ENCODE results near the gene DMKN. TPM values are rescaled to one million over a fixed set of nuclear protein-coding genes. Genes with fewer than 3 reads are reported as not detected.
"Not testable (repeated sequence)": the region's sequence is repeated elsewhere in the genome, so short reads cannot be mapped to it uniquely, and the experiment has no call there.

Gene DMKN
- total RNA-seq, 1 donor from 2014 or later: 26.5 TPM

DNA sequence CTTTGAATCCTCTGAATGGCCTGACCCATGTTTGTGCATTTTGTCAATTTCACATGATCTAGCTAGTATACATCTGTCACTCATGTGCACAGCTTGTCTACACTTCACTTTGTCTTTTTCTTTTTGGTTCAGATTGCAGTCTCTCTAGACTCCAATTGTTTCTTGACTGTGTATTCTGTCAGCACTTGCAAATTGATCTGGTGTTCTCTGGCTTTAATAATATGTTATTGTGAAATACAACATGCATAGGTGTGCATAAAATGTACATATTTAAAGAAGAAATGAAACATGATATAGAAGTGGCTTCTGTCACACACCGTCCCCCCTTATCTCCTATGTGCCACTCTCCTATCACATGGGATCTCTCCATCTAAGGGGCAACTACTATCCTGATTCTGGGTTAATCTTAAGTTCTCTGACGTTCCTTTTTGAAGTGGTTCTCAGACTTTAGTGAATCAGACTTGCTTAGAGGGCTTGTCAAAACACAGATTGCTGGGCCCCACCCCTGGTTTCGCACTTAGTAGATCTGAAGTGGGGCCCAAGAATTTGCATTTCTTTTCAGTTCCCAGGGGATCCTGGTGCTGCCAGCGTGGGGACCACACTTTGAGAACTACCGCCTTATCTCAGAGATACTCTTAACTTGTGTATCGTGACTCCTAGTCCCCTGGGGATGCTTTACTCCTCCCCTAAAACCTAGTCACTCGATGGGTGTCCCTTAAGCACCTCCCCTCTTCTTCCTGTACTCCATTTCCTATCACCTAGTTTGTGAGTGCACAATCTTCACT is 29.0 kb downstream of the DMKN start:
- no peak for ATAC-seq
- intact Hi-C loops (cut with DNase I): no loop called here
- no peak for DNase-seq (ENCODE audit: low spot score)

DNA sequence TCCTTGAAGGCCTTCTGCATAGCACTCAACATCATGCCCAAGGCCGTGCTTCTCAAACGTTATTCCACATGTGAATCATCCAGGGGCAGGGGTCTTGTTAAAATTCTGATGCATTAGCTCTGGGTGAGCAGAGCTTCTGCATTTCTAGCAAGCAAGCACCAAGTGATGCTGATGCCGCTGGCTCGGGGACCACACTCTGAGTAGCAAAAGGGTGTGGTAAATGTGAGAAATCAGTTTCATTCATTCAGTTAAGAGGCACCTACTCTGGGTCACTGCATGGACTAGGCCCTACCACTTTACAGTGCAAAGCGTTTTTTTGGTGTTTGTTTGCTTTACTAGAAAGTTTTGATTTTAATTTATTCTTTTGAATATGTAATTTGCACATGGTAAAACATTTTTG is 30.4 kb downstream of the DMKN start:
- ATAC-seq: no peak
- intact Hi-C loops (cut with DNase I): no loop called here
- no peak for DNase-seq (ENCODE audit: low spot score)

DNA sequence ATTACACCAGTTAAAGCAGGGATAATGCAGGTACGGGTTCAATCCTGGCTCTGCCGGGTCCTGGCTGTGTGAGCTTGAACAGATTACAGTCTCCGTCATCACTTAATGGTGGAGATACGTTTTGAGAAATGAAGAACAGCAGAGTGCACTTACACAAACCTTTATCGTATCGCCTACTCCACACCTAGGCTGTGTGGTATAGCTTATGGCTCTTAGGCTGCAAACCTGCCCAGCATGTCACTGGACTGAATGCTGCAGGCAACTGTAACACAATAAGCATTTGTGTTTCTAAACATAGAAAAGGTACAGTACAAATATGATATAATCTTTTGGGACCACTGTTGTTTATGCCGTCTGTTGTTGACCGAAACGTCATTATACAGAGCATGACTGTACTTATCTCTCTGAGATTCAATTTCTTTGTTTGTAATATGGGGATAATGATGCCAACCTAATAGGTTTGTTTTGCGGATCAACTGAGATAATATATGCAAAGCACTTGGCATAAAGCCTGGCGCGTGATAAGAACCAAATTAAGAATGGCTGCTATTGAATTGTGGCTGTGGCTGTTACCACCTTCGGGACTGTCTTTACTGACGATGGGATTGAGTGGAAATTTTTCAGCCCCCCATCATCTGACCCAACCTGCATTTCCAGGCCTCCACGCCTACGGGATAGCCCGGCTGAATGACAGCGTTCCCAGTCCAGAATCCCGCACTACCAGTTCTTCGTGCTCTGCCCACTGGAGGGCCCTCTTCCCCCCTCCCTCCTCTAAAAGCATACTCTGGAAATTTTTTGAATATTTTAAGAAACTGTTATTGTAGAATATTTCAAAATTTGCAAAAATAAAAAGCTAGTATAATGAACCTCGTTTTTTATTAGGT is 34.4 kb downstream of the DMKN start:
- DNase-seq (ENCODE audit: low spot score): no peak
- no peak for ATAC-seq
- intact Hi-C loops (cut with DNase I): no loop called here

DNA sequence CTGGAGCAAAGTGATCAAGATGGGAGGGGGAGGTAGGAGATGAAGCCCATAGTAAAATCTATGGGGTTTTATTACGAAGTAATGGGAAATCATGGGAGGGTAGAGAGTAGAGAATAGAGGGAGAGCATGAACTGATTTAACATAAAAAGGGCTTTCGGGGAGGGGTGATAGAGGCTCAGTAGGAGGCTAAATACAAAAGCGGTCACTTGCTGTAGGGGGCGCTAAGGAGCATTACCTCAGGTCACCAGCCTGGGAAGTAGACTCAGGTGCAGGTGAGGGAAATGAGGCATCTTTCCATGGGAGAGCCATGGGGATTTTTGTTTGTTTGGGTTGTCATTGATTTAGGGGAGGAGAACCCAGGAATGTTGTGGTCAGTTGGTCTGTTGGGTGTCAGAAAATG is 37.3 kb downstream of the DMKN start:
- DNase-seq (ENCODE audit: low spot score) (no peak), ATAC-seq (no peak)

DNA sequence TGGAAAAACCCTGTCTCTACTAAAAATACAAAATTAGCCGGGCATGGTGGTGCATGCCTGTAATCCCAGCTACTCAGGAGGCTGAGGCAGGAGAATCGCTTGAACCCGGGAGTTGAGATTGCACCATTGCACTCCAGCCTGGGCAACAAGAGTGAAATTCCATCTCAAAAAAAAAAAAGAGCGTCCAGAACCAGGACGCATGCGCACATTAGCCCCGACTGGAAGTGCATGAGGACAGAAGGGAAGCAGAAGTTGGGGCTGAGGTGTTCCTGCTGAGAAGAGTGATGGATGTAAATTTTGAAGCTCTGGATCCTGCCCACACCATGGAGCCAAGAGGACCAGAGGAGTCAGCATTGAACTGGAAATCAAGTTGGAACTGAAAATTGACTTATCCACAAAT is 38.9 kb downstream of the DMKN start:
- ATAC-seq; DNase-seq (ENCODE audit: low spot score); intact Hi-C loops (cut with DNase I): not testable (repeated sequence)

More for the DNA sequence above, 37.3 kb downstream of the DMKN start:
- intact Hi-C loops (cut with DNase I): no loop called here

DNA sequence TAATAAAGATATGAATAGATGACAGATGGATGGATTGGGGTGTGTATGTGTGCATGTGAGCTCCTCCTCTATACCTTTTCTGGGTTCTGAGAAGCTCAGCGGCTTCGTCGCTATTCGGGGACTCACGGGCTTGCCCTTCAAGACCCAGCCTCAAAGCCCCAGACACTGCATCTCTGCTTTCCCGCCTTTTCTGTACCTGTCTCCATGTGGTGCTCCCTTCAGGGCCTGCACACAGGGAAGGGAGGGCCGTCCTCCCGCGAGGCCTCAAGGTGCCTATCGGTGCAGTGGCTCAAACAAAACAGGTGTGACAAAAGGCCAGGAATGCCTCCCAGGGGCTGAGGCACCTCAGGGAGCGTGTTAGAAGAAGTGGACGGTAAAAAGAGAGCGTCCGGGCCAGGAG is 39.3 kb downstream of the DMKN start:
- intact Hi-C loops (cut with DNase I): no loop called here
- ATAC-seq (no peak), DNase-seq (ENCODE audit: low spot score) (no peak)

DNA sequence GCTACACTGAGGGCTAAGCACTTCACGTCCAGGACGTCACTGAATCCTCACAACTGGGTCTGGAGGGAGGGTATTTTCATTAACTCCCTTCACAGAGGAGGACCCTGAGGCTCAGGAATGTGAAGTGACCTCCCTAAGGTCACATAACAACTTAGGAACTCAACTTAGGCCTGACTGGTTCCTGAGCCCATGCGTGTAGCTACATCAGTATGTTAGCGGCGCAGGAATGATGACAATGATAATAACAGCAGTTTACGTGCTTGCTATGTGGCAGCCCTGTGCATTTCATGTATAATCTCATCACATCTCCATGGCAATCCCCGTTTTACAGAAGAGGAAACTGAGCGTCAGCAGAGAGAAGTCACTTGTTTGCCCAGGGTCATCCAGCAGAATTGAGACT is 41.5 kb downstream of the DMKN start:
- DNase-seq (ENCODE audit: low spot score) (no peak), ATAC-seq (no peak)
- intact Hi-C loops (cut with DNase I): no loop called here

DNA sequence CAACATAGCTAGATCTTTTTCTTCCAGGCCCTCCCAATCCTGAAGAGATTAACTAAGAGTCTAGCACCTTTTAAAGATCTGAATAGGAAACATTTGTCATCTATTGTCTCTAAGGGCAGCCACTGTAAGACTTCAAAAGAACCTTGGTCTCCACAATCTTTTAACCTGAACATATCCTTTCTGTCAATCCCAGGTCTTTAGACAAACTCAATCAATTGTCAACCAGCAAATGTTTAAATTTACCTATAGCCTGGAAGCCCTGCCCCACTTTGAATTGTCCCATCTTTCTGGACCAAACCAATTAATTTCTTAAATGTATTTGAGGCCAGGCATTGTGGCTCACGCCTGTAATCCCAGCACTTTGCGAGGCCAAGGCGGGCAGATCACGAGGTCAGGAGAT is 42.4 kb downstream of the DMKN start:
- ATAC-seq; intact Hi-C loops (cut with DNase I): not testable (repeated sequence)

DNA sequence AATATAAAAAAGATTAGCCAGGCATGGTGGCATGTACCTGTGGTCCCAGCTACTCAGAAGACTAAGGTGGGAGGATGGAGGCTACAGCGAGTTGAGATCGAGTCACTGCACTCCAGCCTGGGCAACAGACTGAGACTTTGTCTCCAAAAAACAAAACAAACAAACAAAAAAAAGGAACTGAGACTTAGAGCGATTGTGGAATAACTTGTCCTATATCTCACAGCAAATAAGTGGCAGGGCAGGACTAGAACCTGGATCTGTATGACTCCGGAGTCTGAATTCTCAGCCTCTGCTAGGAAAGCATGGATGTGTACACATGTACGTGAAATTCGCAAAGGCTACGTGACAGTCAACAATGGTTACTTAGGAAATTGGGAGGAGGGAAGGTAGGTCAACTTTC is 43.3 kb downstream of the DMKN start:
- DNase-seq (ENCODE audit: low spot score) (no peak), ATAC-seq (no peak)
- intact Hi-C loops (cut with DNase I): no loop called here

More for the DNA sequence above, 42.4 kb downstream of the DMKN start:
- DNase-seq (ENCODE audit: low spot score): not testable (repeated sequence)

DNA sequence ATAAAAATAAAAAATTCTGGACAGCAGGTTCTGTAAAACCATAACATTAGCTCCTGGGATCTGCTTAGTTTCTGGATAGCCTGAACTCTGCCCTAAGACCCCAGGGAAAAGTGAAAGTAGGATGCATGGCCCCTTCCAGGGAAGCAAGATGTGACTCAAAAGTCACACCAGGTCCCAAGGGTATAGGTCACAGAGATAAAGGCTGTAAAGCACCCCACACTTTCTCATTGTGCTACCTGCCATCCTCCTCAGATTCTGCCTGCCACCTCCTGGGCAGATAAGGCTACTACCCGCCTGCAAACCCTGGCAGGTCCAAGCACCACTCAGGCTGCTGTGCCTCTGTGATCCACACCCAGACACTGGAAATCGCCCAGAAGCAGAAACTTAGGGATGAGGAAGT is 44.8 kb downstream of the DMKN start:
- ATAC-seq (peak; percentile 62), DNase-seq (ENCODE audit: low spot score) (no peak)
- intact Hi-C loops (cut with DNase I): no loop called here

DNA sequence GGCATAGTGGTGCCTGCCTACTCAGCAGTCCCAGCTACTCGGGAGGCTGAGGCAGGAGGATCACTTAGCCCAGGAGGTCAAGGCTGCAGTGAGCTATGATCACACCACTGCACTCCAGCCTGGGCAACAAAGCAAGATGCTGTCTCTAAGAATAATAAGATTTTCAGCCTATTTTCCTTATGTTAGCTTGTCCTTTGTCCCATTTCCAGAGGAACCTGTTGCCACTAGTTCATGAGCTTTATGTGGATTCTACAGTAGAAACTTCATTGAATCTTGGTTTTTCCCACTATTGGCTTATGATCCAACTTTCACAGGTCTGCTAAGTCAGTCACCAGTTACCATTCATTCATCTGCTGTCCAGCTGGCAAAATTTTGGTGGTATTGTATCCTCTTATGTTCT is 47.2 kb downstream of the DMKN start:
- intact Hi-C loops (cut with DNase I): no loop called here
- no peak for DNase-seq (ENCODE audit: low spot score)
- no peak for ATAC-seq

DNA sequence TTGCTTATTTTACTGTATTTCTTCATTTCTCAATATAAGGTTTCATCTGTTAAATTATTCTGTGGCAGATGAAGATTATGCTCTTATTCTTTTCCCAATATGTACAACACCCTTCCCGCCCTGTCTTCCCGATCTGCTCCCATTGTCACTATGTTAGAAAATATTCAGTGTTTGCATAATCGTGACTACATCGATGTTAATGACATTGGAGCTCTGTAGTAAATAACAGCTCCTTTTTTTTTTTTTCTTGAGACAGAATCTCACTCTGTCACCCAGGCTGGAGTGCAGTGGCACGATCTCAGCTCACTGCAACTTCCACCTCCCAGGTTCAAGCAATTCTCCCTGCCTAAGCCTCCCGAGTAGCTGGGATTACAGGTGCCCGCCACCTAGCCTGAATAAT is 50.5 kb downstream of the DMKN start:
- ATAC-seq; DNase-seq (ENCODE audit: low spot score); intact Hi-C loops (cut with DNase I): not testable (repeated sequence)

DNA sequence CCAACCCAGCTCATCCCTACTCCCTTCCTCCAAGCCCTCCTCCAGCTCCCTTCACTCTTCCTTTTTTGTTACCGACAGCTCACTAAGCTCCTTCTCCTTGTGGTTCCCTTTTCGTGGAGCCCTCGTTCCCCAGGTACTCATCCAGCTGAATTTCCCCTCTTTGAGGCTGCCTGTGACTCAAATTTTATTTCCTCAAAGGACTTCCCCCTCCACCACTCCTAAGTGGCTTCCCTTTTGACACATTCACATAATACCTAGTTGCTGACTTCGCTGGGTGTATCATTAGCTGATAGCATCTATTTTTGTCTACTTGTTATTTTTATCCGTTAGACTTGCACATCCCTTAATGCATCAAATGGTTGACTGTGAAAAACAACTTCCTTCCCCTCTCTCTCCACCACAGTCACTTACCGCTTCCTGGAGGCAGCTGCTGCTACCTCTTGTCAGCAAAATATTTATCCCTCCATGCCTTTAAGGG is 50.9 kb downstream of the DMKN start:
- DNase-seq (ENCODE audit: low spot score): no peak
- intact Hi-C loops (cut with DNase I): no loop called here
- ATAC-seq: peak; percentile 55

DNA sequence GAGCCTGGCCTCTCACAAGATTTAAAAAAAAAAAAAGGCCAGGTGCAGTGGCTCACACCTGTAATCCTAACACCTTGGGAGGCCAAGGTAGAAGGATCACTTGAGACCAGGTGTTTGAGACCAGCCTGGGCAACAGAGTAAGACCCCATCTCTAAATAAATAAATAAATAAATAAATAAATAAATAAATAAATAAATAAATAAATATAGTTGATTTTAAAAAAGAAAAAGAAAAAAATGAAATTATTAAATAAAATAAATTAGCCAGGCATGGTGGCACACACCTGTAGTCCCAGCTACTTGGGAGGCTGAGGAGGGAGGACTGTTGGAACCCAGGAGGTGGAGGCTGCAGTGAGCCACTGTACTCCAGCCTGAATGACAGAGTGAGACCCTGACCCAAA is 51.7 kb downstream of the DMKN start:
- ATAC-seq; intact Hi-C loops (cut with DNase I); DNase-seq (ENCODE audit: low spot score): not testable (repeated sequence)

DNA sequence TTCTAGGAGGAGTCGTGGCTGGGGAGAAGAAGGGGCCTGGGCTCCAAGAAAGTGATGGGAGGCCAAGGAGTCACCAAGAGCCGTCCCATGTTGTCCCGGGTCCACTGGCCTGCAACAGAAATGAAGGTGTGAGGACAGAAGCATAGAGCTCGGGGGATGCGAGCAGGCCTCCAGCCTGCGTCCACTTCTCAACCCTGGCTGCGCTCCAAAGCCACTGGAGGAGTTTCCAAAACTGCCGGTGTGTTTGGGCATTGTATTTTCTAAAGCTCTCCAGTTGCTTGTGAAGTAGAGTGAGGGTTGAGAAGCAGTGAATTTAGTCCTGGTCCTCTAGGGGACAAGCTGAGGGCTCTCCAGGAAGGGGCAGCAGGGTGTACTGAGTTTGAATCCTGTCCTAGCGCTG is 52.4 kb downstream of the DMKN start:
- intact Hi-C loops (cut with DNase I): no loop called here

DNA sequence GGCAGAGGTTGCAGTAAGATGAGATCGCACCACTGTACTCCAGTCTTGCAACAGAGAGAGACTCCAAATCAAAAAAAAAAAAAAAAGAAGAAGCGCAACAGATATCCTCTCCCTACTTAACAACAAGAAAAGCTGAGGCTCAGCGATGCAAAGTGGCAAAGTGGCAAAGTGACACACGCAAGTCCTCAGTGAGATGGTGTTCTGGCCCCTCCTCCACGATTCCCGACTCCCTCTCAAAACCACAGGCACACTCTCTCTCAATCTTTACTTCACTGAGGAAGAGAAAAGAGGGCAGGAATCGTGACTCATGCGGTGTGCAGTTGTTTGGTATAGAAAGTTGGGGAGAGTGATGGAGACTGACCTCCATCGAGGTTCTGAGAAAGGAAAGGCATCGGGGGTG is 52.8 kb downstream of the DMKN start:
- intact Hi-C loops (cut with DNase I): no loop called here
- DNase-seq (ENCODE audit: low spot score): no peak
- ATAC-seq: no peak

More for the DNA sequence above, 52.4 kb downstream of the DMKN start:
- DNase-seq (ENCODE audit: low spot score) (no peak), ATAC-seq (no peak)

DNA sequence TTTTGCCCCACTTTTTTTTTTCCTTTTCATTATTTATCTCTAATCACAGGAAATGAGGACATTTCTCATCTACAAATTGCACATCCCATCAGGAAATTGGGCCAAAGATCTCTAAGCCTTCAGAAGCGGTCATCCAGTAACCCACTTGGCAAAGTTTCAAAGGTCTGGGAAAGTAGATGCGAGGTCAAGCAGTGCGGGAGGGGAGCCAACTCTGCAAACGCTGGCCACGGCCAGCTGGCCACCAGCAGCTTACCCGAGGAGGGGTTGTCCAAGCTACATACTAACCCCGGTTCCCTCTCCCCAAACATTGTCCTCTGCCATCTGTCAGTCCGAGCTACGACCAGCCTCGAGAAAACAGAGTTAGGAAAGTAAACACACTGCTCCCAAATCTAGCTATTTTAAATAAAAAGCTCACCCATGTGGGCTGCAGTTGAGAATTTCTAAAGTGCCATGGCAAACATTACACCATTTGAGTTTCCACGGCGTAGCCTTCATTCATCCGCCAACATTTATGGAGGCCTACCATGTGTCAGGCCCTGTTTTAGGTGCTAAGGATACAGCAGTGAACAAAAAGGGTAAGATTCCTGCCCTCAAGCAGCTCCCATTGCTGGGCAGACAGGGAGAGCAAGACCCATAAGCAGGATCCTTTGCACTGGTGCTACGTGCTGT is 53.9 kb downstream of the DMKN start:
- DNase-seq (ENCODE audit: low spot score): peak; percentile 66
- intact Hi-C loops (cut with DNase I): no loop called here
- peak; percentile 80 for ATAC-seq

DNA sequence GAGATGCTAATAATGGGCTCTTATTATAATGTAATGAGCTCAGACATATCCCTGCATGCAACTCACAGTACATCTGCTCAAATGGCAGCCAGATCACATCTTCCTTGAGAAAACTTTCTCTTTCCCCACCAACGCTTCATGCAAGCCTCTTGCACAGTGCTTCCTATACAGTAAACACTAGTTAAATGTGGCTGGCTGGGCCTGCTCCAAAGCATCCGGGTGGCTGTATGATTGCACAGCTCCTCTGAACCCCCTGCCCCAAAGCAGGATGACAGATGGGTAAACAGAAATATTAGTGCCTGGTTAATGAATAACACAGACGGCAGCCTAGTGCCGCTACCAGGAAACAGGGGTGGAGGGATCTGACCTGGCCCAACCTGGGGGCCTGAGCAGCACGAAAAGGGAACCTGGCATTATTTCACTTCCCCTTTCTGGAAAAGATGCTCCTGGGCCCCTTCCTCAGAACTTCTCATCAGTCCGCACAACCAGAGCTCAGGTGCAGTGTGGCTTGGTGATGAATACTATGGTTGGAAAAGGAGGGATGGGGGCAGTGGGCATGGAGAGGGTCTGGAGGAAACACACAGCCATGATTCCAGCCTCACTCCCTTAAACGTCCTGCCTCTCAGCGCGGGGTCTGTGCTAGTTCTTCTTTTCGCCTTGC is 54.6 kb downstream of the DMKN start:
- ATAC-seq: no peak
- intact Hi-C loops (cut with DNase I): no loop called here
- no peak for DNase-seq (ENCODE audit: low spot score)

DNA sequence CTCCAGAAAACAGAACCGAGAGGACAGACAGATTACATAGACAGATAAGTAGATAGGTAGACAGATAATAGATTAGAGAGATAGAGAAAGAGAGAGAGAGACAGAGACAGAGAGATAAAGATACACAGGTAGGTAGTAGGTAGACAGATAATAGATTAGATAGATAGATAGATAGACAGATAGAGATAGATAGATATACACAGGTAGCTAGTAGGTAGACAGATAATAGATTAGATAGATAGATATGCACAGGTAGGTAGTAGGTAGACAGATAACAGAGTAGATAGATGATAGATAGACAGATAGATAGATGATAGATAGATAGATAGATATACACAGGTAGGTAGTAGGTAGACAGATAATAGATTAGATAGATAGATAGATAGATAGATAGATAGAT is 55.3 kb downstream of the DMKN start:
- no peak for ATAC-seq
- intact Hi-C loops (cut with DNase I): no loop called here

More for the DNA sequence above, 55.3 kb downstream of the DMKN start:
- DNase-seq (ENCODE audit: low spot score): no peak
